22Rv1 (cell line): ENCODE data around the gene CHD2.

Experiments used
- ZFX ChIP-seq: fragments of 450-650 bp; IDR thresholded peaks from 2 replicates; pipeline ENCODE4 v1.6.1; 2017; ENCODE audit warnings: antibody characterized with exemption, borderline replicate concordance
- TF ChIP-seq, protein P1 (sequence below): fragments of 450-650 bp; IDR thresholded peaks from 2 replicates; pipeline ENCODE4 v1.5.1; 2017; ENCODE audit warnings: mild to moderate bottlenecking

DNA sequence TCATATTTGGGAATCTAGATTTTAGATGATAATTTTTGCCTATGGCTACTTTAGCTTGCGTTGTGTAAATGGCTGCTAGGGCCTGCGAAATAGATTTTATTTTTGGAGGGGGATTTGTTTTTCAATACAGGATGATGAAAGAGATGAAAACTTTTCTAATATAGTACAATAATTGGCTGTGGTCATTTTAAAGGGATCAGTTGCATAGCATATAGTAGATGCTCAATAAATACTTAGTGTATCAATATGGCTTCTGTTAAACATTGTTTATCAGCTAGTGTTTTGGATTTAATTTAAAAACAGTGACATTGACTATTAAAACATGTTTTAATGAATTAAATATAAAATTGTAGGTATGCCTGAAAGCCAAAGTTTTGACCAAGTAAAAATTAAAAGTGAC is 6.9 kb upstream of the CHD2 start:
- TF ChIP-seq, protein P1, sequence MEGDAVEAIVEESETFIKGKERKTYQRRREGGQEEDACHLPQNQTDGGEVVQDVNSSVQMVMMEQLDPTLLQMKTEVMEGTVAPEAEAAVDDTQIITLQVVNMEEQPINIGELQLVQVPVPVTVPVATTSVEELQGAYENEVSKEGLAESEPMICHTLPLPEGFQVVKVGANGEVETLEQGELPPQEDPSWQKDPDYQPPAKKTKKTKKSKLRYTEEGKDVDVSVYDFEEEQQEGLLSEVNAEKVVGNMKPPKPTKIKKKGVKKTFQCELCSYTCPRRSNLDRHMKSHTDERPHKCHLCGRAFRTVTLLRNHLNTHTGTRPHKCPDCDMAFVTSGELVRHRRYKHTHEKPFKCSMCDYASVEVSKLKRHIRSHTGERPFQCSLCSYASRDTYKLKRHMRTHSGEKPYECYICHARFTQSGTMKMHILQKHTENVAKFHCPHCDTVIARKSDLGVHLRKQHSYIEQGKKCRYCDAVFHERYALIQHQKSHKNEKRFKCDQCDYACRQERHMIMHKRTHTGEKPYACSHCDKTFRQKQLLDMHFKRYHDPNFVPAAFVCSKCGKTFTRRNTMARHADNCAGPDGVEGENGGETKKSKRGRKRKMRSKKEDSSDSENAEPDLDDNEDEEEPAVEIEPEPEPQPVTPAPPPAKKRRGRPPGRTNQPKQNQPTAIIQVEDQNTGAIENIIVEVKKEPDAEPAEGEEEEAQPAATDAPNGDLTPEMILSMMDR = no peak
- TF ChIP-seq ZFX = no peak
